K562 (cell line): ENCODE data around the gene PAFAH2. TPM values are rescaled to one million over a fixed set of nuclear protein-coding genes. Genes with fewer than 3 reads are reported as not detected.

Experiments
- ATF1 ChIP-seq, 2 experiments: fragments of 450-650 bp in 1 of 2; IDR thresholded peaks; 2 replicates each; pipeline ENCODE4 v1.6.1; 2016; ENCODE audit warnings: missing compliant biosample characterization in 1 of 2, missing genetic modification characterization in 1 of 2
- CEBPG ChIP-seq, 3 experiments: fragments of 200-800 bp in 1 of 3; sonication (Bioruptor generic) in 1 of 3; sonication (generic) in 1 of 3; formaldehyde crosslinking in 1 of 3; IDR thresholded peaks in 2 of 3; conservative IDR thresholded peaks in 1 of 3; 2 replicates each; pipeline versions ENCODE4 v1.6.1 to v1.8.0; 2016 to 2022; ENCODE audit warnings: missing compliant biosample characterization in 2 of 3, missing genetic modification characterization in 2 of 3, mild to moderate bottlenecking in 1 of 3, missing genetic modification reagents in 1 of 3
- CHCHD3 ChIP-seq: fragments of 250-450 bp; sonication (Bioruptor Pico); IDR thresholded peaks from 2 replicates; pipeline ENCODE4 v2.1.2; 2022; ENCODE audit warnings: mild to moderate bottlenecking
- GATAD2A ChIP-seq: fragments of 450-650 bp; IDR thresholded peaks from 2 replicates; pipeline ENCODE4 v1.6.1; 2017
- KLF16 ChIP-seq: IDR thresholded peaks from 2 replicates; pipeline ENCODE4 v1.6.1; 2016; ENCODE audit warnings: antibody characterized with exemption
- POLR3A ChIP-seq: IDR thresholded peaks from 2 replicates; pipeline ENCODE4 v1.6.1; 2011; ENCODE audit warnings: borderline replicate concordance, mild to moderate bottlenecking, moderate library complexity; ENCODE audit not compliant: insufficient read length, insufficient read depth; ENCODE audit errors: extremely low read depth
- POU5F1 ChIP-seq: fragments of 150-350 bp; IDR thresholded peaks from 2 replicates; pipeline ENCODE4 v1.6.1; 2014; ENCODE audit warnings: borderline replicate concordance, low read length, low read depth, mild to moderate bottlenecking; ENCODE audit not compliant: partially characterized antibody
- PRPF4 ChIP-seq: fragments of 200-400 bp; formaldehyde crosslinking; IDR thresholded peaks from one replicate; pipeline ENCODE4 v1.6.1; 2017; ENCODE audit warnings: low read length, low read depth, mild to moderate bottlenecking; ENCODE audit not compliant: insufficient read depth, poor library complexity, severe bottlenecking
- STAG1 ChIP-seq: sonication (generic); formaldehyde crosslinking; IDR thresholded peaks from 2 replicates; pipeline ENCODE4 v1.5.0; 2020; ENCODE audit warnings: missing genetic modification reagents, borderline replicate concordance
- TBL1XR1 ChIP-seq, 2 experiments: IDR thresholded peaks; 2 replicates each; pipeline ENCODE4 v1.6.1; 2012; ENCODE audit warnings: improper control_type of control experiment in 2 of 2, low read length in 2 of 2, mild to moderate bottlenecking in 1 of 2
- U2AF2 ChIP-seq: fragments of 200-400 bp; formaldehyde crosslinking; optimal IDR thresholded peaks from 2 replicates; pipeline ENCODE3; 2017; ENCODE audit warnings: low read depth, mild to moderate bottlenecking, low read length
- ZNF146 ChIP-seq: IDR thresholded peaks from one replicate; pipeline ENCODE4 v1.6.1; 2018; ENCODE audit warnings: missing compliant biosample characterization; ENCODE audit not compliant: unreplicated experiment
- ZNF354B ChIP-seq: fragments of 250-450 bp; sonication (Bioruptor Pico); IDR thresholded peaks from 2 replicates; pipeline ENCODE4 v1.4.0; 2020
- ZNF717 ChIP-seq: fragments of 250-450 bp; sonication (Bioruptor Pico); IDR thresholded peaks from 2 replicates; pipeline ENCODE4 v1.5.0; 2021
- polyA plus RNA-seq, 8 experiments: library from polyadenylated mRNA; depleted of rRNA in 4 of 8; stranded (reverse) in 5 of 8; unstranded in 3 of 8; fragments of >200 nt; fragmentation: Nextera tagmentation in 2 of 8; fragmentation: Illumina TruSeq in 1 of 8; extraction: Ambion mirVana in 2 of 8; extraction: Trizol in 1 of 8; gene quantifications; 2 replicates each; pipeline versions ENCODE4 v1.2.1 to v1.2.3, GENCODE V29; 2011 to 2014; ENCODE audit warnings: inconsistent platforms in 1 of 8, missing spikeins in 1 of 8
- total RNA-seq, 7 experiments: library from RNA; depleted of rRNA in 6 of 7; stranded (reverse); fragments of >200 nt in 6 of 7; fragmentation: Illumina TruSeq in 2 of 7; extraction: Trizol in 2 of 7; gene quantifications; 2 replicates each; pipeline versions ENCODE4 v1.2.1 to v1.2.3, GENCODE V29; 2011 to 2021; ENCODE audit warnings: low replicate concordance in 1 of 7
- TF ChIP-seq, protein P1 (sequence below): fragments of 450-650 bp; IDR thresholded peaks from 2 replicates; pipeline ENCODE4 v1.6.1; 2017; ENCODE audit warnings: antibody characterized with exemption, mild to moderate bottlenecking
- TF ChIP-seq, protein P2 (sequence below): fragments of 150-350 bp; conservative IDR thresholded peaks from 2 replicates; pipeline ENCODE4 v1.6.1; 2014; ENCODE audit warnings: low read length
- TF ChIP-seq, protein P3 (sequence below): sonication (generic); formaldehyde crosslinking; IDR thresholded peaks from 2 replicates; pipeline ENCODE4 v1.8.1; 2023; ENCODE audit warnings: mild to moderate bottlenecking, missing genetic modification reagents

PAFAH2 gene
- total and polyA plus RNA-seq, 9 of the 15 experiments (the other 6 are each of a cell fraction or from before 2014, with no cell fraction given) = 4.2 to 10.9 (median 6.8) TPM

DNA sequence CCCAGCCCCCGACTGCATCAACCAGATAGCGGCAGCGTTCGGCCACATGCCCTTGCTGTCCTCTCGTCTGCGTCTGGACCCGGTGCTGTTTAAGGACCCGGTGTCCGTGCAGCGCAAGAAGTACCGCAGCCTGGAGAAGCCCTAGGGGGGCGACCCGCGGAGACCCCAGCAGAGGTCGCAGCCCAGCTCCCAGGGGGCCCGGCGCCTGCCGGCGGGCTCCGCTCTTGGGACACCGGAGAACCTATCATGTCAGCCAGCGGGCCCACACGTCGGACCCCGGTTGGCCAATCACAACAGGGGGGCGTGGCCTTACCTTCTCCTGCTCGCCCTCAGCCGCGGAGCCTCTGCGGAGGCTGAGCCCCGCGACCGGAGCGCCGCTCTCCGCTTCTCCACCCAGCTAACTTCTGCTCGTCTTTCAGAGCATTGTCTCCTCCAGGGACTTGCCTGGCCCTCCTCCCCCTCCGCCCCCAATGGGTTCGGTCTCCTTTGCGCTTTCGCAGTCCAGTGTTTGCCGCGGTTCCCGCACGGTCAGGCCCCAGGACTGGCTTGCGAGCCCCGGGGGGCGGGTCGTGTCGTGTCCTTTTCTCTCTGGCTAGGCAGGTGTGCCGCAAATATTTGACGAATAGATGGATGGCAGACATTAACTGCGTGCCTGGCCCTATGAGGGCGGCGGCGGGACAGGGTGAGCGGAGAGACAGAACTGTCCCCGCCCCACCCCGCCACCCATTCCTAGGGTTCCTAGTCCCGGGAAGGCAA, 37.5 kb upstream of the PAFAH2 start (continued):
- TF ChIP-seq, protein P1, sequence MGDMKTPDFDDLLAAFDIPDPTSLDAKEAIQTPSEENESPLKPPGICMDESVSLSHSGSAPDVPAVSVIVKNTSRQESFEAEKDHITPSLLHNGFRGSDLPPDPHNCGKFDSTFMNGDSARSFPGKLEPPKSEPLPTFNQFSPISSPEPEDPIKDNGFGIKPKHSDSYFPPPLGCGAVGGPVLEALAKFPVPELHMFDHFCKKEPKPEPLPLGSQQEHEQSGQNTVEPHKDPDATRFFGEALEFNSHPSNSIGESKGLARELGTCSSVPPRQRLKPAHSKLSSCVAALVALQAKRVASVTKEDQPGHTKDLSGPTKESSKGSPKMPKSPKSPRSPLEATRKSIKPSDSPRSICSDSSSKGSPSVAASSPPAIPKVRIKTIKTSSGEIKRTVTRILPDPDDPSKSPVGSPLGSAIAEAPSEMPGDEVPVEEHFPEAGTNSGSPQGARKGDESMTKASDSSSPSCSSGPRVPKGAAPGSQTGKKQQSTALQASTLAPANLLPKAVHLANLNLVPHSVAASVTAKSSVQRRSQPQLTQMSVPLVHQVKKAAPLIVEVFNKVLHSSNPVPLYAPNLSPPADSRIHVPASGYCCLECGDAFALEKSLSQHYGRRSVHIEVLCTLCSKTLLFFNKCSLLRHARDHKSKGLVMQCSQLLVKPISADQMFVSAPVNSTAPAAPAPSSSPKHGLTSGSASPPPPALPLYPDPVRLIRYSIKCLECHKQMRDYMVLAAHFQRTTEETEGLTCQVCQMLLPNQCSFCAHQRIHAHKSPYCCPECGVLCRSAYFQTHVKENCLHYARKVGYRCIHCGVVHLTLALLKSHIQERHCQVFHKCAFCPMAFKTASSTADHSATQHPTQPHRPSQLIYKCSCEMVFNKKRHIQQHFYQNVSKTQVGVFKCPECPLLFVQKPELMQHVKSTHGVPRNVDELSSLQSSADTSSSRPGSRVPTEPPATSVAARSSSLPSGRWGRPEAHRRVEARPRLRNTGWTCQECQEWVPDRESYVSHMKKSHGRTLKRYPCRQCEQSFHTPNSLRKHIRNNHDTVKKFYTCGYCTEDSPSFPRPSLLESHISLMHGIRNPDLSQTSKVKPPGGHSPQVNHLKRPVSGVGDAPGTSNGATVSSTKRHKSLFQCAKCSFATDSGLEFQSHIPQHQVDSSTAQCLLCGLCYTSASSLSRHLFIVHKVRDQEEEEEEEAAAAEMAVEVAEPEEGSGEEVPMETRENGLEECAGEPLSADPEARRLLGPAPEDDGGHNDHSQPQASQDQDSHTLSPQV = peak; percentile 90
- TF ChIP-seq STAG1 (CRISPR knock-in tag) = no peak
- TF ChIP-seq PRPF4 = no peak
- TF ChIP-seq ZNF717 (CRISPR knock-in tag) = no peak
- TF ChIP-seq CEBPG (CRISPR knock-in tag; IDR thresholded peaks at IDR 0.05) = peak; percentile 60
- TF ChIP-seq CEBPG (tag; conservative IDR thresholded peaks at IDR 0.05 in 1 of 2, IDR thresholded peaks at IDR 0.05 in 1 of 2) = peak in 1 of 2 experiments; percentile 67; a peak in 1 of 4 replicates
- TF ChIP-seq KLF16 = no peak
- TF ChIP-seq, protein P2, sequence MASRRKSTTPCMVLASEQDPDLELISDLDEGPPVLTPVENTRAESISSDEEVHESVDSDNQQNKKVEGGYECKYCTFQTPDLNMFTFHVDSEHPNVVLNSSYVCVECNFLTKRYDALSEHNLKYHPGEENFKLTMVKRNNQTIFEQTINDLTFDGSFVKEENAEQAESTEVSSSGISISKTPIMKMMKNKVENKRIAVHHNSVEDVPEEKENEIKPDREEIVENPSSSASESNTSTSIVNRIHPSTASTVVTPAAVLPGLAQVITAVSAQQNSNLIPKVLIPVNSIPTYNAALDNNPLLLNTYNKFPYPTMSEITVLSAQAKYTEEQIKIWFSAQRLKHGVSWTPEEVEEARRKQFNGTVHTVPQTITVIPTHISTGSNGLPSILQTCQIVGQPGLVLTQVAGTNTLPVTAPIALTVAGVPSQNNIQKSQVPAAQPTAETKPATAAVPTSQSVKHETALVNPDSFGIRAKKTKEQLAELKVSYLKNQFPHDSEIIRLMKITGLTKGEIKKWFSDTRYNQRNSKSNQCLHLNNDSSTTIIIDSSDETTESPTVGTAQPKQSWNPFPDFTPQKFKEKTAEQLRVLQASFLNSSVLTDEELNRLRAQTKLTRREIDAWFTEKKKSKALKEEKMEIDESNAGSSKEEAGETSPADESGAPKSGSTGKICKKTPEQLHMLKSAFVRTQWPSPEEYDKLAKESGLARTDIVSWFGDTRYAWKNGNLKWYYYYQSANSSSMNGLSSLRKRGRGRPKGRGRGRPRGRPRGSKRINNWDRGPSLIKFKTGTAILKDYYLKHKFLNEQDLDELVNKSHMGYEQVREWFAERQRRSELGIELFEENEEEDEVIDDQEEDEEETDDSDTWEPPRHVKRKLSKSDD = no peak
- TF ChIP-seq GATAD2A = 0 out of 2 replicates have a peak, but pooled peaks have one; percentile 31
- no peak for TF ChIP-seq ATF1 (CRISPR knock-in tag; IDR thresholded peaks at IDR 0.05)
- peak; percentile 91 for TF ChIP-seq ATF1 (tag; IDR thresholded peaks at IDR 0.05)
- TF ChIP-seq POU5F1 = no peak
- TF ChIP-seq ZNF354B (CRISPR knock-in tag) = no peak
- TF ChIP-seq U2AF2 = no peak
- TF ChIP-seq CHCHD3 = peak; percentile 28; the same call in 1 of the 2 replicates
- TF ChIP-seq ZNF146 (CRISPR knock-in tag) = peak; percentile 21
- TF ChIP-seq TBL1XR1 (IDR thresholded peaks at IDR 0.05; ENCODE audit: low read length in 2 of 2) = peak in 1 of 2 experiments; percentile 37; a peak in 1 of 4 replicates
- no peak for TF ChIP-seq POLR3A
- TF ChIP-seq, protein P3, sequence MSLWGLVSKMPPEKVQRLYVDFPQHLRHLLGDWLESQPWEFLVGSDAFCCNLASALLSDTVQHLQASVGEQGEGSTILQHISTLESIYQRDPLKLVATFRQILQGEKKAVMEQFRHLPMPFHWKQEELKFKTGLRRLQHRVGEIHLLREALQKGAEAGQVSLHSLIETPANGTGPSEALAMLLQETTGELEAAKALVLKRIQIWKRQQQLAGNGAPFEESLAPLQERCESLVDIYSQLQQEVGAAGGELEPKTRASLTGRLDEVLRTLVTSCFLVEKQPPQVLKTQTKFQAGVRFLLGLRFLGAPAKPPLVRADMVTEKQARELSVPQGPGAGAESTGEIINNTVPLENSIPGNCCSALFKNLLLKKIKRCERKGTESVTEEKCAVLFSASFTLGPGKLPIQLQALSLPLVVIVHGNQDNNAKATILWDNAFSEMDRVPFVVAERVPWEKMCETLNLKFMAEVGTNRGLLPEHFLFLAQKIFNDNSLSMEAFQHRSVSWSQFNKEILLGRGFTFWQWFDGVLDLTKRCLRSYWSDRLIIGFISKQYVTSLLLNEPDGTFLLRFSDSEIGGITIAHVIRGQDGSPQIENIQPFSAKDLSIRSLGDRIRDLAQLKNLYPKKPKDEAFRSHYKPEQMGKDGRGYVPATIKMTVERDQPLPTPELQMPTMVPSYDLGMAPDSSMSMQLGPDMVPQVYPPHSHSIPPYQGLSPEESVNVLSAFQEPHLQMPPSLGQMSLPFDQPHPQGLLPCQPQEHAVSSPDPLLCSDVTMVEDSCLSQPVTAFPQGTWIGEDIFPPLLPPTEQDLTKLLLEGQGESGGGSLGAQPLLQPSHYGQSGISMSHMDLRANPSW = peak; percentile 76; the same call in 1 of the 2 replicates
